NCI-H1436 (cell line): Measurements from ENCODE around the gene ASPG.

Experiments used
- DNase-seq: peaks from one replicate; lab custom pipeline; 2025; lab: John Stamatoyannopoulos, UW

The ASPG gene

DNA sequence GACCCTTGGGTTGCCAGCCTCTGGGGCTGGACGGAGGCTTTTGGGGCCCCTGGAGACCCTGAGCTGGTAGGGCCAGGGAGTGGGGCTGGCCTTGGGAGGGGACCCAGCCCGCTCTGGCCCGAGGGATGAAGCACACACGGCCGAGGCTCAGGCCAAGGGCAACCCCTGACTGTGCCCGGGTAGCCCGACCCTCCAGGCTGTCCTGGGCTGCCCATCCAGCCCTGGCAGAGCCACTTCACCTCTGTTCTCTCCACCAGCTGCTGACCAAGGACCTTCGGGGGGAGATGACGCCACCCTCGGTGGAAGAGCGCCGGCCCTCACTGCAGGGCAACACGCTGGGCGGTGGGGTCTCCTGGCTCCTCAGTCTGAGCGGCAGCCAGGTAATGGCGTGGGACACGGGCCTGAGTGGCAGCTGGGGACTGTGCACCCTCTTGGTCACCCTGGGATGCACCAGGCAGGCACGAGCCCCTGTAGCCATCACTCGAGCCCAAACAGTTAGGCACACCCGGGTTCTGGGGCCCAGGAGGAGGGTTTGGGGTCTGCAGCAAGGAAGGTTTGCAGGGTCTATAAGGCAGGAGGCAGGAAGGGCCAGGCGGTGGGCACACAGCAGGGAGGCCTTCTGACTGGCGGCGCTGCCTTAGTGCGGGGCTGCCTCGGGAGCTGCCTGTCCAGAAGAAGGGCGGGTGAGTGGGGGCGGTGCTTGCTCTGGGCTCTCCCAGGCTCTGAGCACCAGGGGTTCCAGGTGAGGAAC is 19.7 kb downstream of the ASPG start:
- no peak for DNase-seq

GRCh38 chr14:104105822-104106470 is 20.4 kb downstream of the ASPG start:
- no peak for DNase-seq

DNA sequence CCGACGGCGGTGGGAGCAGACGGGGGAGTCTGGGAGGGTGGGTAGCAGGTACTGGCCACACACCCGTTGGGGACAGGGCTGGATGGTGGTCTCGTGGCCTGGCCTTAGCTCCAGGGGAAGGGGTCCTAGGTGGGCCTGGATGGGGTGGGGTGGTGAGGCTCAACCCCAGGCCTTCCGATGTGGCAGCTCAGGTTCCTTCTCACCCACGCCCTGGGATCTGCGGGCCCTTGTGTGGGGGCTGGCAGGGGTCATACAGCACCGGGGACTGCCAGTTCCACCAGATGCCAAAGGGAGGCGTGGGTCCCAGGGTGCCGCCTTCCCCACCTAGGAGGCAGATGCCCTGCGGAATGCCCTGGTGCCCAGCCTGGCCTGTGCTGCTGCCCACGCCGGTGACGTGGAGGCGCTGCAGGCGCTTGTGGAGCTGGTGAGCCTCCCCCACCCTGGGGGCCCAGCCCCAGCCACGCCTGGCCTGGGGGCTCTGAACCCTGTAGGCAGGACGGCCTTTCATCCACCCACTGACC is 21.0 kb downstream of the ASPG start:
- DNase-seq: no peak

- DNase-seq: no peak
Measured at GRCh38 chr14:104107101-104107581, 21.6 kb downstream of the ASPG start.

DNA sequence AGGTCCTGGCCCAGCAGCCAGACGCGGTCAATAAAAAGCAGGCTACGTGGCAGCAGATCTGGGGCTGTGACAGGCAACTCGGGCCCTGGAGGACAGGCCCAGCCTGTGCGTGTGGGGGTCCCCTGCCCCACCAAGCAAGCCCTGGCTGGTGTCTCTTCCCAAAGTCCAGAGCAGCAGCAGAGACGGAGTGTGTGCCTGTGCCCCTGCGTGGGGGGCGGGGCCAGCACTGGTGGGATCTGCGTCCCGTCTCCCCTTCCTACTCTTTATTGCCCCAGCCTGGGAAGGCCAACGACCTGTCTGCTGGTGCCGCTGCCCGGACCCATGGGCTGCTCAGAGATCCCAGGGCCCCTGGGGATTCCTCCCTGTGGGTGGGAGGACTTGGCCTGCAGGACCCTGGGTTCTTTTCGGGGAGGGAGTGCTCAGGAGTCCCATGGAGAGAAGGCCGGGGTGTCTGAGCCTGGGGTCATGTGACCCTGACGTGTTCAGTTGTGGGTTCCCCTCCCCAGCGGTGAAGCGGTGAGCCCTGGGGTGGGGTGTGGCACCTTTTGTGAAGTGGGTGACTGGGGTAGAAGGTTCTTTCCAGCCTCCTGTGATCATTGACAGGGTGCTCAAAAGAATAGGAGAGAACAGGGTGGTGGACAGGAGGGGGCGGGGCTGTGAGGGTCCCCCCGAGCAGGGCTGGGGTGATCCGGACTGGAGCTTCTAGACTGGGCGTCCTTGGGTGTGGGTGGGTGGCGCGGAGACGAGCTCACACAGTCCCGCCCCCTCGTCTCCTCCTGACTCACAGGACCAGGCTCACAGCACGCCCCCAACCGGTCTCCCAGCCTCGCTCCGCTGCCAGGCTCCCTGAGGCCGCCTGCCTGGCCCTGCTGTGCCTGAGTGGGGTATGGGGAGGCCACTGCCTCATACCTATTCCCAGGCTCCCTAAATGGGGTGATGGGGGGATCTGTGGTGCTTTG is 22.4 kb downstream of the ASPG start:
- no peak for DNase-seq

DNA sequence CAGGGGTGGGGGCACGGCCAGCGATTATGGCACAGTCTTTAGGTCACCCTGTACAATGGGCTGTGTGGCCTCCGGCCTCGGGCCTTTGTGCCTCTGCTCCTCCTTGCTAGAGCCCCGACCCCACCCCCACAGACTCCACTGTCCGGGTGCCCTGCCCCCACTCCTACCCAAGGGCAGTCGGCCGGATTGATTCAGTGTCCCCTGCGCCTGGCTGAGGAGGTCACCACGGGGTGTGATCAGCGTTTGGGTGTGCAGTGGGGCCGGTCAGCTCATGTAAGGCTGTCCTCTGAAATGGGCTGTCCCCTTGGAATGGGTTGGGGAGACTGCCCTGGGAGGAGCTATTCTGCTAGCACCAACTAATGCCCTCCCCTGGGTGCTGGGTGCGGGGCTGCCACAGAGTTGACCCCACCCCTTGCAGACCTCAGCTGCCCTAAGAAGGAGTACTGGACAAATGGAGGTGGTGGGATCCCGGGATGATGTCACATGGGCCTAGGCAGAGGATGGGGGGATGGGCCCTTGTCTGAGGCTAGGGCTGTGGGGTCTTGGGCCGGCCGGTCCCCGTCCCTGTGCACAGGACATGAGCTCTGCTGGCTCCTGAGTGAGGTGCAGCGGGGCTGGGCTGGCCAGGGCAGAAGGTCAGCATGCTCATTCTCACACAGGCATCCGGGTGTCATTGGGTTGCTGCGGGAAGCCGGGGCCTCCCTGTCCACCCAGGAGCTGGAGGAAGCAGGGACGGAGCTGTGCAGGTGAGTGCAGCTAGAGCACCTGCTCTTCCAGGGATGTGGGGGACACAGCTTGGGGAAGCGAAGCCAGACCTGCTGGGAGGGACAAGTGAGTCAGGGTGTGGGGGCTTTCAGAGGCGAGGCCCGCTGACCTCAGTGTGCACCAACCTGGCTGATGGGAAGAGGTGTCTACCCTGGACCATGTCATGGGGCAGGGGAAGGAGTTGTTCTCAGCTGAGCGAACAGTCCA is 23.4 kb downstream of the ASPG start:
- no peak for DNase-seq

GRCh38 chr14:104109731-104110361 is 24.3 kb downstream of the ASPG start:
- no peak for DNase-seq

GRCh38 chr14:104110491-104111209 is 25.1 kb downstream of the ASPG start:
- no peak for DNase-seq

DNA sequence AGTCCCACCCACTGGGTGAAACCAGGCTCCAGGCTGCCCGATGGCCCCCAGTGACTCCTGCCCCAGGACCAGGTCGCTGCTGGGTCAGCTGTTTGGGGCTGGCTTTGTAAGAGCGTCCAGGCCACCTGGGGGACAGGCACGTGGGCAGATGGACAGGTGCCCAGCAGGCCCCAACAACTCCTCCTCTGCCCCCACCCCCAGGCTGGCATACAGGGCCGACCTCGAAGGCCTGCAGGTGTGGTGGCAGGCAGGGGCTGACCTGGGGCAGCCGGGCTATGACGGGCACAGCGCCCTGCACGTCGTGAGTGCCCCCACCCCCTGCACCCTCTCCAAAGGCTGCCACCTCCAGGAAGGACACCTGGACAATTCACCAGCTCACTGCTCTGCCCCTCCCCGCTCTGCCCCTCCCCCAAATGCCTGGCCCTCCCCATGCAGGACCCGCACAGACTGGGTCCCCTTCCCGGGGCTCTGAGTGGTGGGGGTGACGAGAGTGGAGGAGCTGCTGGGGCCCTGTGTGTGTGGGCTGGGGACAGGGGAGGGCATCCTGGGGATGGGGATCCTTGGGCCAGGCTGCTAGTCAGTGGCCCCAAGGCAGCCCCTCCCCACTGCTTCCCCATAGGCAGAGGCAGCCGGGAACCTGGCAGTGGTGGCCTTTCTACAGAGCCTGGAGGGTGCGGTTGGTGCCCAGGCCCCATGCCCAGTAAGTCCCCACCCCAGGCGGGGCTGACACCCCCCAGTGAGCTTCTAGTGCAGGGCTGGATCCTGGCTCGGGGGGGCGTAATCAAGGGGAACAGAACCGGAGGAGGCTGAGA is 26.0 kb downstream of the ASPG start:
- DNase-seq: no peak

DNA sequence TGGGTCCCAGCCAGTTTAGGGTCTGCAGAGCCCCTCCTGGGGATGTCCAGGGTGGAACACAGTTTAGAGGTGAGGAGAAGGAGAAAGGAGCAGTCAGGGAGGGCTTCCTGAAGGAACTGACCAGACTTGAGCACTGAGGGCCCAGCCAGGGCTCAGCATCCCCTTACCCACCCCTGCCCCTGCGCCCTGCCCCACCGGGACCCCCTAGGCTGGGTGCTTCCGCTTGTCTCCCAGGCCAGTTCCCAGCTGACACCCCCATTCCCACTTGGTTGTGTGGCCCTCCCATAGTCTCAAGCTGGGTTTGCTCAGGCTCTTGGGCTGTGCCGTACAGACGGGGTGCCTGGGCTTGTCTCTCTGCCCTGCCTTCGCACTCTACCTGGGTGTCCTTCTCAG is 26.6 kb downstream of the ASPG start:
- no peak for DNase-seq

DNA sequence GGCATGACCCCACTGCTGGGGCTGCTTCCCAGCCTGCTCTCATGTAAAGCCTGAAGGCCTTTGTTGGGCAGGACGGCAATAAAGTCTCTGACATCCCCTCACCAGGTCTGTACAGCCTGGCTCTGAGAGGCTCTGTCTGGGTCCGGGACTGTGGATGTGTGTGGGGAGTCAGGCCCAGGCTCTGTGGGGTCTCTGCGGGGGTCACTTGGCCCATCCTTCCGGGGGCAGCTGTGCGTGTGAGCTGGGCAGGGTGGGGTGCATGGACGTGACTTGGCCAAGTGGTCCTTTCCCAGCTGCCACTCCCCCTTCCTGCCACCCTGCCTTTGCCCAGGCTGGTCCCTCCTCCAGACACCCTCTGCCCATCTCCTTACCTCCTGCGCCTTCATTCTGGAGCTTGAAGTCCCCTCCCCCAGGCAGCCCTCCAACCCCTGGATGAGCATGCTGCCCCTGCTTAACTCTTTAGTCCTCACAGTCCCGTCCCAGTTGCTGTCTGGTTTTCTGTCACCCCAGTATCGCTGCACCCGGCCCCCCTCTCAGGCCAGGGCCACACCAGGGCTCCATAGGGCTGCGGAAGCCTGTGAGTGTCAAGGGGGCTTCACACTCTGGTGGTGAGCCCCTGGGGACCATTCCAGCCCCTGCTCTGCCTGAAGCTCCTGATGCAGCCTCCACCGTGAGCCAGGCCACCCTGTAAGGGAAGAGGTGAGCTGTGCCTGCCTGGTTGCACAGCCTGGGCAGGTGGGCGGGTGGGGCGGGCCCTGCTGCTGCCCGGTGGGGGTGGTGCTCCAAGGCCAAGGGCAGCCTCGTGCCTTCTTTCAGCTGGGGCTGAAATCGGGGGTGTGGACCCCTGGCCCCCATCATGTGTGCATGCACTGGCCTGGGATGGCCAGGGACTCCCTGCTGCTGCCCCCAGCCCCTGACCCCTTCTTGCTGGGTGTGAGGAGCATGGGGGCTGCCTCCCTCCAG is 27.4 kb downstream of the ASPG start:
- no peak for DNase-seq

DNA sequence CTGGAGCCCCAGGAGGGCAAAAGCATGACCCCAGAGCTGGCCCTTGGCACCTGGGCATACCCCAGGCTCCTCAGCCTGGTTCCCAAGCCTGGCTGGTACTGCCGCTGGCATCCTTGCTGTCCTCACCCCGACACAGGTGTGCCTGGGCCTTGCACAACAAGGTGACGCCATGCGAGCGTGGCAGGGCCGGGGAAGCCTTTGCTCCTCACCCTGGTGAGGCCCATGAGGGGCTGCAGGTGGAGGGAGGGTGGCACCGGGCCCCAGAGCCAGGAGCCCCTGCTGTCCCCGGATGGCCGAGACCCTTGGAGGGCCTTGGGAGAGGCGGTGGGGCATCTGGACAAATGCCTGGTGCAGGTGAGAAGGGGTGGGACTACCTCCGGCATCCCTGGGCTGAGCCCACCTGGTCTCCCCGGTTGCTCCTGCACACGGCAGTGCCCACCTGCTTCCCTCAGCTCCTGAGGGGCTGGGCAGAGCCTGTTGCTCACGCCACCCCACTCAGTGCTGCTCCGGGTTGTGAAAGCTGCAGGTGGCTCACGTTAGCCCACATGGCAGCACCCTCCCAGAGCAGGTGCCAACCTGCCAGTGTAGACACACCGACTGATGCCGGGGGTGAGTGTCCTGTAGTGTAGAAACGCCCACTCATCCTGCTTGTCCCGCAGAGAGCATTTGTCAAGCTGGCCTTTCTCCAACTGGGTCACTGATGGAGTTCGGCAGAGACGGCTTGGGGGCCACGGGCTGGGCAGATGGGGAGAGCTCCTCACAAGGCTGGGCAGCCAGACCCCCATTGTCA is 28.3 kb downstream of the ASPG start:
- no peak for DNase-seq

DNA sequence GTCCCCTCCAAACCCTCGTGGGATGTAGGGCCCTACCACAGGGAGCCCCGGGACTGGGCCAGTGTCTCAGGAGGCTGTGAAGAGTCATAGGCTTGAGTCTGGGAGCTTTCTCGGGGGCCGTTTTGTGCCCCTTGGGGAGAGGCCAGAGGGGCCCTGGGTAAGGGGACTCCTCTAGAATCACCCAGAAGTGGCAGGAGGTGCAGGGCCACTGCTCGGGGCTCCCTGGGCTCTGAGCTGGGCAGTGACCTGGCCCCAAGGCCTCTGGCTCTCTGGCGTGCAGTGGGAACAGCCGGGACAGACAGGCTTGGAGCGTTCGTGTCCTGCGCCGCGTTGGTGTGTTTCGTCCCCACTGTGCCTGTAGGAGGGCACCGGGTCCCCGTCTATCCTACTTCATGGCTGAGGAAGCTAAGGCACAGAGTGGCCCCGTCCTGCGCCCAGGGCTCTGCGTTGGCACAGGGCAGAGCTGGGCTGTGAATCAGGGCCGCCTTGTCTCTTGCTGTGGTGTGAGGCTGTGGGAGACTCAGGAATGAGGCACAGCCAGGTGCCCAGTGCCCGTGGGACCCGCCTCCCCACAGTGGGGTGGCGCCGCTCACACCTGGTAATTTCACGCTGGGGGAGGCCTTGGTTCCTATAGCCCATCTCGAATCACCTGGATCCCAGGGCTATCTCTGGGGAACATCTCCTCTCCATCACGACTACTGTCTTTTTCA is 29.1 kb downstream of the ASPG start:
- DNase-seq: no peak

- no peak for DNase-seq
Measured at GRCh38 chr14:104115131-104115600, 29.7 kb downstream of the ASPG start.

DNA sequence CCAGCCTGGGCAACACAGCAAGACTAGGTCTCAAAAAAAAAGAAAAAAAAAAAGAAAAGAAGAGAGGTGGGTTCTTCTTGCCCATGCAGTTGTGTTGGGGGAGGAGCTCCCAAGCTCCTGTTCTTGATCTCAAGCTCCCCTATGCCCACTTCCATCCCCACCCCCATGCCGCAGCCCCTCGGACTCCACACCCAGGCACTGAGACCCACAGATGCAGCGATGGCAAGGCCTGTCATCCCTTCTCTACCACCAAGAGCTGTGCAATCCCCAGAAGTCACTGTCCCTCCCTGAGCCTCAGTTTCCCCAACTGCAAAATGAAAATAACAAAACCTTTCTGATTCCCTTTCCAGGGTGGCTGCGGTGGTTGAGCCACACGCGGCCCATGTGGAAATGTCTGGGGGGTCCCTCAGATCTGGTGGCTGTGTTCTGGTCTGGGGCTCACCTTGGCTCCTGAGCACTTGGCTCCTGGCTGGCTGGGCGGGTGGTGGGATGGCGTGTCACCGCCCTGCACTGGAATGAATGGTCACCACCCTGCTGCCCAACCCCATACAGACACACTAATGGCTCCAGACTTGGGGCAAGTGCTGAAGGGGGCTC is 30.3 kb downstream of the ASPG start:
- DNase-seq: no peak

DNA sequence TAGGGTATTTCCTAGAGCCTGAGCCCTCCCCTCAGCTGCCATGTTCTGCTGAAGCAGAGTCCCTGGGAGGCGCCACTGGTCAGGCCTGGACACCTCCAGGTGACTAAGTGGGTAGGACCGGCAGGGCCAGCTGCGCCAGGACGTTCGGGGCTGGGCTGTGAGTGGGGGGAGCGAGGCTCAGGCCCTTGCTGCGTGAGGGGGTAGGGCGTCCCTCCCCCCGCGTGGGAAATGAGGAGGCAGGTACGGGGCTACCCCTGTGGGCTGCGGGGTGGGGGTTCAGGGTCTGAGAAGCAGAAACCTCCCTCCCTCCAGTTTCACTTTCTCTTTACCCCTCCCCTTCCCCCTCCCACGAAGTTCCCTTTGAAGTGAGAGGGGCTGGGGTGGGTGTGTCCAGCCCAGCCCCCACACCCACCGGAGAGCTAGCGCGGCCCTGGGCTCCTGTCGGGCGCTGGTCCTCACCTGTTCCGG is 30.8 kb downstream of the ASPG start:
- no peak for DNase-seq
